Trophoblast cell (in vitro differentiated cells and primary cell): ENCODE data around the gene SPATA19.

Source experiments
- DNase-seq, 2 donors: peaks; one replicate each; pipeline ENCODE4 v3.0.0-alpha.2; 2016
- H2AFZ ChIP-seq: 2 replicates; pipeline ENCODE4 v1.6.1; 2013; ENCODE audit warnings: low read length, moderate library complexity, mild to moderate bottlenecking; ENCODE audit not compliant: insufficient read depth, poor library complexity
- H2AK5ac ChIP-seq: 2 replicates; pipeline ENCODE4 v1.6.1; 2013; ENCODE audit warnings: mild to moderate bottlenecking, low read length
- H2BK120ac ChIP-seq: 2 replicates; pipeline ENCODE4 v1.6.1; 2013; ENCODE audit warnings: low read length, mild to moderate bottlenecking, moderate library complexity; ENCODE audit not compliant: insufficient read depth, poor library complexity
- H2BK12ac ChIP-seq: 2 replicates; pipeline ENCODE4 v1.6.1; 2013; ENCODE audit warnings: mild to moderate bottlenecking, low read length, moderate library complexity
- H2BK5ac ChIP-seq: 2 replicates; pipeline ENCODE4 v1.6.1; 2013; ENCODE audit warnings: low read length, low read depth, moderate library complexity, mild to moderate bottlenecking; ENCODE audit not compliant: poor library complexity
- H3K14ac ChIP-seq: 2 replicates; pipeline ENCODE4 v1.6.1; 2013; ENCODE audit warnings: mild to moderate bottlenecking, low read length
- H3K18ac ChIP-seq: 2 replicates; pipeline ENCODE4 v1.6.1; 2013; ENCODE audit warnings: mild to moderate bottlenecking, low read length
- H3K23ac ChIP-seq: 2 replicates; pipeline ENCODE4 v1.6.1; 2013; ENCODE audit warnings: low read length
- H3K27ac ChIP-seq: 2 replicates; pipeline ENCODE4 v1.5.1; 2013; ENCODE audit warnings: low read depth, mild to moderate bottlenecking, inconsistent platforms, low read length, moderate library complexity
- H3K27me3 ChIP-seq: 2 replicates; pipeline ENCODE4 v1.6.1; 2013; ENCODE audit warnings: inconsistent platforms, mild to moderate bottlenecking, low read length, moderate library complexity; ENCODE audit not compliant: insufficient read depth
- H3K36me3 ChIP-seq, 2 experiments: 1 replicate in 1 of 2; 2 replicates in 1 of 2; pipeline ENCODE4 v1.6.1; 2013; ENCODE audit warnings: low read length in 2 of 2, mild to moderate bottlenecking in 2 of 2, moderate library complexity in 1 of 2; ENCODE audit not compliant: insufficient read depth in 2 of 2, control insufficient read depth in 1 of 2
- H3K4ac ChIP-seq: 2 replicates; pipeline ENCODE4 v1.6.1; 2013; ENCODE audit warnings: low read depth, mild to moderate bottlenecking, low read length, moderate library complexity
- H3K4me1 ChIP-seq, 2 experiments: 1 replicate in 1 of 2; 2 replicates in 1 of 2; pipeline ENCODE4 v1.6.1; 2013; ENCODE audit warnings: low read length in 2 of 2, mild to moderate bottlenecking in 2 of 2, moderate library complexity in 1 of 2; ENCODE audit not compliant: insufficient read depth in 2 of 2, control insufficient read depth in 1 of 2
- H3K4me2 ChIP-seq: 2 replicates; pipeline ENCODE4 v1.6.1; 2013; ENCODE audit warnings: inconsistent platforms, mild to moderate bottlenecking, low read length, moderate library complexity
- H3K4me3 ChIP-seq: 2 replicates; pipeline ENCODE4 v1.5.1; 2013; ENCODE audit warnings: mild to moderate bottlenecking, low read depth, low read length, inconsistent platforms
- H3K79me1 ChIP-seq: one replicate; pipeline ENCODE4 v1.6.1; 2013; ENCODE audit warnings: low read length
- H3K79me2 ChIP-seq: 2 replicates; pipeline ENCODE4 v1.6.1; 2013; ENCODE audit warnings: low read length, mild to moderate bottlenecking; ENCODE audit not compliant: control insufficient read depth, insufficient read depth, poor library complexity
- H3K9ac ChIP-seq: 2 replicates; pipeline ENCODE4 v1.6.1; 2013; ENCODE audit warnings: mild to moderate bottlenecking, low read length
- H3K9me3 ChIP-seq: 2 replicates; pipeline ENCODE4 v1.6.1; 2013; ENCODE audit warnings: low read depth, mild to moderate bottlenecking, control low read depth, inconsistent platforms, low read length; ENCODE audit not compliant: insufficient read depth
- H4K12ac ChIP-seq: 2 replicates; pipeline ENCODE4 v1.6.1; 2013; ENCODE audit warnings: low read depth, mild to moderate bottlenecking, low read length, moderate library complexity
- H4K8ac ChIP-seq: 2 replicates; pipeline ENCODE4 v1.6.1; 2013; ENCODE audit warnings: low read depth, mild to moderate bottlenecking, low read length, moderate library complexity
- H4K91ac ChIP-seq: one replicate; pipeline ENCODE4 v1.6.1; 2013; ENCODE audit warnings: low read depth, mild to moderate bottlenecking, low read length, moderate library complexity
- WGBS: extraction: QIAGEN DNeasy Blood & Tissue Kit; methylation state at CpG from one replicate; pipeline ENCODE4 v1.1.7; 2013; ENCODE audit warnings: missing lambda C conversion rate; ENCODE audit not compliant: insufficient read length, insufficient coverage; ENCODE audit errors: extremely low coverage; 5-methylcytosine and 5-hydroxymethylcytosine counted together

The SPATA19 gene

DNA sequence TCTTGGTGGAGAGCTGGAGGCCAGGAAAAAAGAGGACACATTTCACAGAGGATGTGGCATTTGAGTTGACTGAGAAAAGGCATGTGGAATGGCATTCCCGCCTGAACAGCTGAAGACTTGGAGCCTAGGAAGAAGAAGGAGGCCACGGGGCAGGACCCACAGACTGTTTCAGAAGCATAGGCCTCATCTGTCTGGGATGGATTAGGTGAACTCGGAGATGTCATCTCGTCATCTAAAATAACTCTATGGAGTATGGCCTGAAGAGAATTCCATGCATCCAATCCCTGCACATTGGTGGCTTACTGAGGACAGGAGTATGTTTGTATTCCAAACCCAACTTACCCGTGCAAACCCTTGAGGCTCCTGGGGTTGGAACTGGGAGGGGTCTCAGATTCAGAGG, 16.4 kb downstream of the SPATA19 start:
- Histone ChIP-seq H3K14ac (no peak overlapping the region), H3K79me2 (no peaks in the 10 kb centered on the region), H3K4me2 (no peak overlapping the region), H4K8ac (no peak overlapping the region), H2AFZ (no peak overlapping the region), H3K4me3 (no peak overlapping the region), H4K12ac (no peak overlapping the region), H3K9me3 (no peaks in the 10 kb centered on the region), H2BK120ac (no peak overlapping the region), H3K23ac (no peak overlapping the region), H3K9ac (no peak overlapping the region), H3K27me3 (no peaks in the 10 kb centered on the region), H3K79me1 (no peaks in the 10 kb centered on the region), H3K36me3 (no peaks in the 10 kb centered on the region), H2BK5ac (no peak overlapping the region), H3K27ac (no peak overlapping the region), H4K91ac (no peak overlapping the region), H2AK5ac (no peak overlapping the region), H3K4me1 (no peaks in the 10 kb centered on the region), H2BK12ac (no peak overlapping the region), H3K4ac (no peak overlapping the region), H3K18ac (no peak overlapping the region)
- no peak for DNase-seq
- WGBS = no CpG with 5 or more reads among the region's 5 CpGs

DNA sequence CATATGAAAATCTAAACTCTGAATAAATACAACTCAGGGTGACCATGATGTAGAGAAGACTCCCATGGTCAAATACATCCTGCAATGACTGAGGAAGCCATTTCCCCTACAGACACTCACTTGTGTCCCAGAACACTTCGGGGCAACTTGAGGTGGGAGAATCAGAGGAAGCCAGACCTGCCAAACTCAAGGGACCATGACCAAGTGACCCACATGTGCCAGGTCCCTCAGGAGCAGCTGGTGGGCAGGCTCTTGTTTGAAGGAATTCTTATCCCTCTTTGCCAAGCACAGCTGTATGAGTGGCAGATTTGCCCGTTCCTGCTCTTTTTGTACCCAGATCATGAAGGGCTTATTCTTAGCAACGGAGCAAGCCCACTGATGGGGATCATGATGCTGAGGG, 17.8 kb downstream of the SPATA19 start:
- Histone ChIP-seq H2BK5ac (no peak overlapping the region), H3K18ac (no peak overlapping the region), H3K4me3 (no peak overlapping the region), H3K27ac (no peak overlapping the region), H3K9me3 (no peaks in the 10 kb centered on the region), H2AFZ (no peak overlapping the region), H3K4me1 (no peaks in the 10 kb centered on the region), H3K23ac (no peak overlapping the region), H2BK12ac (no peak overlapping the region), H3K36me3 (no peaks in the 10 kb centered on the region), H2BK120ac (no peak overlapping the region), H2AK5ac (no peak overlapping the region), H3K79me2 (no peaks in the 10 kb centered on the region), H4K91ac (no peak overlapping the region), H3K79me1 (no peaks in the 10 kb centered on the region), H3K4me2 (no peak overlapping the region), H4K8ac (no peak overlapping the region), H3K9ac (no peak overlapping the region), H3K27me3 (no peaks in the 10 kb centered on the region), H3K14ac (no peak overlapping the region), H3K4ac (no peak overlapping the region), H4K12ac (no peak overlapping the region)
- WGBS = no CpG with 5 or more reads among the region's 3 CpGs
- no peak for DNase-seq

DNA sequence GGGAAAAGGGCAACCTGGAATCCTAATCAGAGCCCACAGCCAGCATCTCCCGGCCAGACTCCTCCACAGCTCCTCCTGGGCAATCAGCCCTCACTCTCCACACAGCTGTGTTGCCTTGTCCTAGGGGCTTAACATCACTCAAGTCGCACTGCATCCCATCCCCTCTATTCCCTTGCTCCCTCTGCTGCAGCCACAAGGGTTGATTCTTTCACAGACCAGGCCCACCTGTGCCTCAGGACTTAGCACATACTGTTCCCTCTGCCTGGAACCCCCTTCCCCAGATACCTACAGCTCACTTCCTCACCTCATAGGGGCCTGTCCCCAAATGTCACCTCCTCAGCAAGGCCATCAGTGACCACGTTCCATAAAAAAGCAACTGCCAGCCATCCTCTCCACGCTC, 18.4 kb downstream of the SPATA19 start:
- Histone ChIP-seq H3K23ac (no peak overlapping the region), H3K4me3 (no peak overlapping the region), H3K4me2 (no peak overlapping the region), H3K18ac (no peak overlapping the region), H3K4ac (no peak overlapping the region), H3K79me1 (no peaks in the 10 kb centered on the region), H3K14ac (no peak overlapping the region), H2AK5ac (no peak overlapping the region), H3K9me3 (no peaks in the 10 kb centered on the region), H4K8ac (no peak overlapping the region), H4K91ac (no peak overlapping the region), H2BK12ac (no peak overlapping the region), H3K4me1 (no peaks in the 10 kb centered on the region), H2AFZ (no peak overlapping the region), H3K27ac (no peak overlapping the region), H4K12ac (no peak overlapping the region), H2BK5ac (no peak overlapping the region), H2BK120ac (no peak overlapping the region), H3K79me2 (no peaks in the 10 kb centered on the region), H3K27me3 (no peaks in the 10 kb centered on the region), H3K9ac (no peak overlapping the region), H3K36me3 (no peaks in the 10 kb centered on the region)
- DNase-seq = no peak
- WGBS = no CpG with 5 or more reads among the region's 4 CpGs

DNA sequence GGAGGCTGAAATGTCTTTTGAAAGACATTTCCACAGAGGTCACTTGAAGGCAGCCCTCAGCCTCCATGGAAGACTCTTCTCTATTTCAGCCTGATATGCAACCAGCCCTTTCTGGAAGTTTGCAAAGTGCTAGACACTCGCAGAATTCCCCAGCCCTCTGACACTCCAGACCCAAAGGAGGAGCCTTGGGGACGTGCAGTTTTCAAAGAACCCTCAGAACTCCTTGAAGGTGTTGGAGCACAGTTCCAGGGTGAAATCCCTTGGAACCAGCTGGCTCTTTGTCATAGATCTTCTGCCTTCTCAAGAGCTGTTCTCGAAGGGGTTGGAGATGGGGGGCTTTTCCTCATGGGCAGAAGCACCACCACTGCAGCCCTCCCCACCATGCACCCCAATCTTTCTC, 19.6 kb downstream of the SPATA19 start:
- Histone ChIP-seq H3K9ac (no peak overlapping the region), H3K9me3 (no peaks in the 10 kb centered on the region), H2BK12ac (no peak overlapping the region), H2AK5ac (no peak overlapping the region), H3K79me2 (no peaks in the 10 kb centered on the region), H3K23ac (no peak overlapping the region), H3K4me2 (no peak overlapping the region), H3K18ac (no peak overlapping the region), H3K27ac (no peak overlapping the region), H2BK120ac (no peak overlapping the region), H3K27me3 (no peaks in the 10 kb centered on the region), H4K91ac (no peak overlapping the region), H3K36me3 (no peaks in the 10 kb centered on the region), H3K79me1 (peaks cover 2% of the 10 kb centered on the region), H3K4ac (no peak overlapping the region), H2AFZ (no peak overlapping the region), H4K12ac (no peak overlapping the region), H3K4me1 (peaks cover 2 to 3% of the 10 kb centered on the region in 2 experiments), H2BK5ac (no peak overlapping the region), H3K14ac (no peak overlapping the region), H3K4me3 (no peak overlapping the region), H4K8ac (no peak overlapping the region)
- no CpG with 5 or more reads among the region's 3 CpGs for WGBS
- no peak for DNase-seq
